GDM1 (cell line): Measurements from ENCODE around the gene SERTAD2.

ENCODE experiments used
- DNase-seq: peaks from one replicate; lab custom pipeline; 2025; lab: John Stamatoyannopoulos, UW

Gene SERTAD2, protein sequence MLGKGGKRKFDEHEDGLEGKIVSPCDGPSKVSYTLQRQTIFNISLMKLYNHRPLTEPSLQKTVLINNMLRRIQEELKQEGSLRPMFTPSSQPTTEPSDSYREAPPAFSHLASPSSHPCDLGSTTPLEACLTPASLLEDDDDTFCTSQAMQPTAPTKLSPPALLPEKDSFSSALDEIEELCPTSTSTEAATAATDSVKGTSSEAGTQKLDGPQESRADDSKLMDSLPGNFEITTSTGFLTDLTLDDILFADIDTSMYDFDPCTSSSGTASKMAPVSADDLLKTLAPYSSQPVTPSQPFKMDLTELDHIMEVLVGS

DNA sequence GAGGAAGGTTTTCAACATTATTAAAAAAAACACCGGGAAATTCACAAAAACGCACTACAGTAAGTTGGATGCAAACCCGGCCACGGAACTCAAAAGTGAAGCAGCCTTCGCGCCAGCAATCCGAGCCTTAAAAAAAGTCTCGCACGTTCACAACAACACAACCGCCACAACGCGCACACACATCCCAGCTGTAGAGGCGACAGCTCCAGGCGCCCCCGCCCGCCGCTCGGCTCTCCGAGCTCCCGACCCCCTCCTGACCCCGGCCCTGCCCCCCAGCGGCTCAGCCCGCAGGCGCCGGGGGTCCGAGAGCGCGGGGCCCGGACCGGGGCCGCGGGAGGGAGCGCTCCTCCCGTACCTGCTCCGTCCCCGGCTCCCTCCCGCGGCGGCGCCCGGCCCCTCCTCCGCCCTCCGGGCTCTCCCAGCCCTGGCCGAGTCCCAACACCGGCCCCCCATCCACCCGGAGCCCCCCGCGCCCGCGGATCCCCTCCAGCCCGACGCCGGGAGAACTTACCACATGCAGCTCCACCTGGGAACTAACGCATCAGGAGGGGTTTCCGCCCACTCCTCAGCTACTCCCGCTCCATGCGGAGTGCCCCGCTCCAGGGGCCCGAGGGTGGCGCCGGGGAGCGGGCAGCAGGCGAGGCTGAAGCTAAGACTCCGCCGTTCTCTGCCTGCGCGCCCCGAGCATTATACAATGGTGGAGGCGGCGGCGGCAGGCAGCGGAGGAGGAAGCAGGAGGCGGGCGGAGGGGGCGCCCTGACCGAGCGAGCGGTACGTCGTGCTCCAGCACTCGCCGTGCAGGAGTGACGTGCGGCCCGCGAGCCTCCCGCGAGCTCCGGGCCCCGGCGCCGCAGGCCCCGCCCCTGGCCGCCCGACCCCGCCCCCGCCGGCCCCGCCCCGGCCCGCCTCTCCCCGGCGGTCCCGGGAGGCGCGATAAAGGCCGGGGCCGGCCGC lies at the start of gene SERTAD2:
Gene SERTAD2, minus strand, starts transcription at position 805 of the 954 bp plus-strand sequence. CDS start 17,042 bp downstream, outside the sequence.
- DNase-seq, result peak; percentile 91

DNA sequence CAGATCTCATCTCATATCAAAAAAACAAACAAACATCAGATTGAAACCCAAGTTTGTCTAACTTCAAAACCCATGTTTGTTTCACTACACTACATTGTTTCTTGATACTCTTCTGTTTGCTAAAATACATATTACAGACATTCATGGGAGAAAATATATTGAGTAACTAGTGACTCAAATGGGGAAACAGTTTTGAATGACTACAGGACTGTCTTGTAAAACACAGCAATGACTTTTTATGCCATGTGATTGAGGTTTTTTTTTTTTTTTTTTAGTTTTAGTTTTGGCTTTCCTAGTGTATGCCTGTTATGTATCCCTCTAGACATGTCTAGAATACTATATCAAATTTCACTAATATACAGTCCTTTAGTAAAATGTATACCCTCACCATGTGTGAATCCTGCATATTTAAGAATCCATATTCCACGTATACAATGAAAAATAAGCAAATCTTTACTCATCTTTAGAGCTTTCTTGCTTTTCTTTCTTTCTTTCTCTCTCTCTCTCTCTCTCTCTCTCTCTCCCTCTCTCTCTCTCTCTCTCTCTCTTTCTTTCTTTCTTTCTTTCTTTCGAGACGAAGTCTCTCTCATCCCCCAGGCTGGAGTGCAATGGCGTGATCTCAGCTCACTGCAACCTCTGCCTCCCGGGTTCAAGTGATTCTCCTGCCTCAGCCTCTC lies 46.6 kb upstream of the SERTAD2 start:
- no peak for DNase-seq

DNA sequence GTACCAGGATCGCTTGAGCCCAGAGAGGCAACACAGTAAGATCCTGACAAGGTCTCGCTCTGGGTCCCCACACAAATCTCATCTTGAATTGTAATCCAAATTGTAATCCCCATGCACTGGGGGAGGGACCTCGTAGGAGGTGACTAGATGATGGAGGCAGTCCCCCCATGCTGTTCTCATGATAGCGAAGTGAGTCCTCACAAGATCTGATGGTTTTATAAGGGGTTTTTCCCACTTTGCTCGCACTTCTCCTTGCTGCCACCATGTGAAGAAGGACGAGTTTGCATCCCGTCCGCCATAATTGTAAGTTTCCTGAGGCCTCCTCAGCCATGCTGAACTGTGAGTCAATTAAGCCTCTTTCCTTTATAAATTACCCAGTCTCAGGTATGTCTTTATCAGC lies 46.0 kb upstream of the SERTAD2 start:
- no peak for DNase-seq

DNA sequence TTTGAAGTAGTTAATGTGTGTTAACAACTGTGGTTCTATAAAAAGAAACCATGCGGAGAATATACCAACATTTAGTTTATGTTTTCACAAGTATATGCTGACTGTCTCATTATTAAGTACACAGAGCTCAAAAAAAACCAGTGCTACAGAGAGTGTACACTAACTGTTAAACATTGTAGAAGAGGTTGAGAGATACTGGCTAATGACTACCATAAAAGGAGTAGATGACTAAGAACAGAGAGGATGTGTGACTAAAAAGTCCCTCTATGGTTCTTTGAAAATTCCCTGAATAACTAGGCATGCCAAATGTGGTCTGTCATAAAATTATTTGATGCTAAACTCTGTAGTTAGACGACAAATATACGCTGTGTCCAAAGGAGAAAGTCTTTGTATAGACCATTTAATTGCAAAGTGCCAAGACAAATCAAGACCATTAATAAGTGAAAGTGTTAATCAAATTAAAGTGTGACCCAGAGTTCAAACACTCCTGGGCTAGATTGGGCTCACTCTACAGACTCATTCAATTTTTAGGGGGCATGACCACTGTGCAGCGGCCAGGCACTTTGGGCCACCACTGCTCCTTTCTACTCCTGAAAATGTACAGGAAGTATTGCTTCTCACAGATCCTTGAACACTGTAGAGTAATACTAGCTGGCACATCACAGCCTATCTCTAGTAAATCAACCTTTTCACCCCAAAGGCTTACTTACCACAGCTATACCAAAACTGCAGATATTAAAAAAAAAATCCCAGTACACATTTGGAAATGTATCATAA lies 45.1 kb upstream of the SERTAD2 start:
- DNase-seq, result no peak

DNA sequence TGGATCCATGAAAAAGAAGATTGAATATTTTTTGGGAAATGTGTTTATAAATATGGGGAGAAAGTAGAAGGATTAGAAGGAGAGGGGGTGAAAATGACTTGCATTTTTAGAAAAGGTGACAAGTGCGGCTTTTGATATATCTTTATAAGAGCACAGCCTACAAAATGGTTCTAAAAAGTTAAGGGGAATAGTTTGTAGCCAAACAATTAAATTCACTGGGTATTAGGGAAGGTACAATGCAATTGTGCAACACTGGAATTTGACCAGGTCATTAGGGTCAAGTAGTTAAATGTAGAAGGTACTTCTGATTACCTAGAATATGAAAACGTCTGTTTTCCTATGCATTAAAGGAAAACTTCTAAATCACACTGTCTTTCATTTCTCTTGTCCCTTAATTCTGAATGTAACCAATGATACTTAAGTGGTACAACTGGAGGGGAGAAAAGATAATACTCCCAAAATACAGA lies 44.5 kb upstream of the SERTAD2 start:
- no peak for DNase-seq

DNA sequence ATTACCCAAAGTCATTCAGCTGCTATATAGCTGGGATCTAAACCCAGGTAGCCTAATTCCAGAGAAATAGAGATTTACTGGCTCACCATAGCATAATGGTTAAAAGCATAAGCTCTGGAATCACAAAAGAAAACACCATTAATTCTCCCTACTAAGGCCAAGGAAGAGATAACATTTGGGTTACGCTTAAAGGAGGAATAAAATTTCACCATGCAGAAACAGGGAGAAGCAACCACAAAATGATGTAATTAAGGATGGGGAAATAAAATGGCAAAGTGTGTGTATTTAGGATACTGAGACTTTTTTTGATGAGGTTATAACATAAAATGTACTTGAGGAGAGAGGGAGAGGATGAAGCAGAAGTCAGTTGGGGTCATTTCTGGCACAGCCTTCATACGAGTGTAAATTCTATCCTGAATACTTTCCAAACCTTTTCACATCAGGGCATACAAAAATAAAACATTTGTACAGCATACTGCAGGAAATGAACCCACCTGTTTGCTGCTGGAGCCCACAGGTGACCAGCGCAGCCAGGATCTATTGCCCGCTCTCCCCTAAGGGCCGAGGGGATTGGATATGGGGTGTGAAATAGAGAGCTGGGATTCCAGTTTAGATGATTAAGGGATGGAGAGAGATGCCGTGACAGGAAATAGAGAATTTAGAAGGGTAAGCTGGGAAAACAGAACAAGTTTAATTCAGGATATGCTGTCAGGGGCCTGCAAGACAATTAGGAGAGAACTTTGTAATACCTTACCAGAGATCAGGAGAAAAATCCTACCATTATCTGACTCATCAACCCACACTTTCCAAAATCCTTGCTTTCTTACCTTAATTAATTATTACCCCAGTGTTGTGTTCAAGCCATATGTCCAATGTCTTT lies 43.8 kb upstream of the SERTAD2 start:
- DNase-seq, result no peak

DNA sequence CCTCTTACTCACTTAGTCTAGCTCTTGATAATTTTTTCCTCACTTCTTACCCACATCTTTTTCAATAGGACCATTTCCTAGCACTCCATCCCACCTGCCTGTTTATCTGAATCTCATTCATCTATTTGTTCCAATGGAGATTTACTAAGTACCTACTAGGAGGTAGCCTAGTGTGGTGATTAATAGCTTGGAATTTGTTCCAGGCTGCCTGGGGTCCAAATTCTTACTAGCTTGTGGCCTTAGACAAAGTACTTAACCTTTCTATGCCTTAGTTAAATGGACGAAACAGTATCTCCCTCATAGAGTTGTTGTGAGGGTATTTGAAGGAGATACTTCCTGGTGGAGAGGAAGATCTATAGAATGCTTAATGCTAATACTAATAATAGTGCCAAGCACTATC lies 42.9 kb upstream of the SERTAD2 start:
- no peak for DNase-seq

DNA sequence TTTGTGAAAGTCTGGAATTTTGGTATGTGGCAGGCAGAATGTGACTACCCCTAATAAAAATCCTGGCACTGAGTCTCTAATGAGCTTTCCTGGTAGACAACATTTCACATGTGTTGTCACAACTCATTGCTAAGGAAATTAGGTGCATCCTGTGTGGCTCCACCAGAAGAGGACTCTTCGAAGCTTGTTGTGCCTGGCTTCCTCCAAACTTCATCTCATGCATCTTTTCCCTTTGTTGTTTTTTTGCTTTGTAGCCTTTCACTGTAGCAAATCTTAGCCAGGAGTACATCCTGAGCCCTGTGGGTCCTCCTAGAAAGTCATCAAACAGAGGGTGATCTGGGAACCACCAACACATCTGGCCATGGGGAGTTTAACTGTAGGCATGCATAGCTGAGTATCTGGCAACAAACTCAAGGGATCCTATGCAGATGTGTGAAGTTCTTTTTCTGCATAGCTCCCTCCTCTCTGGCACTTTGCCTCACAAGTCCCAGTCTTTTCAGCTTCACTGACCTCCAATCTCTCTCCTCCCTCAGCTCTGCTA lies 42.1 kb upstream of the SERTAD2 start:
- DNase-seq, result no peak

DNA sequence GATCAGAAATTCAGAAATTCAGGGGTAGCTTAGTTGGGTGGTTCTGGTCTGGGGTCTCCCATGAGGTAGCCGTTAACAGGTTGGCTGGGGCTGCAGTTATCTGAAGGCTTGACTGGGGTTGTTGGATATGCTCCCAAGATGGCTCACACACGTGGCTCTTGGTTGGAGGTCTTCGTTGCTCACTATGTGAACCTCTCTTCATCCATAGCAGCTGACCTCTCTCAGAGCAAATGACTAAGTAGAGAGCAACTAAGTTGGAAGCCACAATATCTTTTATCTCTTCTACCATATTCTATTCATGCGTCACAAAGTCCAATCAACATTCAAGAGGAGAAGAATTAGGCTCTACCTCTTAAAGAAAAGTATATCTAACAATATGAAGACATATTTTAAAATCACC lies 38.7 kb upstream of the SERTAD2 start:
- no peak for DNase-seq

DNA sequence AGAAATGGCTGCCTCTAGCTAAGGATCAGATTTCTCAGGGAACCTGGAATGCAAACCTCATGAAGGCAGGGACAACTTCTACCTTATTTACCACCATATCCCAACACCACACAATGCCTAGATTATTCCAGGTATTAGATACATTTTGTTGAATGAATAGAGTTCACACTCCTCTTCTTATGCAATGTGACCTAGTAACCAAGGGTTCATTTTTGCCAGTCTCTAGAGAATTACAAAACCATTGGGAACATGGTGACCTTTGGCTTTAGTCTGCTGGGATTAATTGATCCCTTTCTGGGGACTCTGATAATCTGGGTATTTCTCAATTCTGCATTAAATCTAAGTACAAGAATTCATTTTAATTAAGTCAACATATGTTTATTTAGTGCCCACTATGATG lies 35.2 kb upstream of the SERTAD2 start:
- no peak for DNase-seq

DNA sequence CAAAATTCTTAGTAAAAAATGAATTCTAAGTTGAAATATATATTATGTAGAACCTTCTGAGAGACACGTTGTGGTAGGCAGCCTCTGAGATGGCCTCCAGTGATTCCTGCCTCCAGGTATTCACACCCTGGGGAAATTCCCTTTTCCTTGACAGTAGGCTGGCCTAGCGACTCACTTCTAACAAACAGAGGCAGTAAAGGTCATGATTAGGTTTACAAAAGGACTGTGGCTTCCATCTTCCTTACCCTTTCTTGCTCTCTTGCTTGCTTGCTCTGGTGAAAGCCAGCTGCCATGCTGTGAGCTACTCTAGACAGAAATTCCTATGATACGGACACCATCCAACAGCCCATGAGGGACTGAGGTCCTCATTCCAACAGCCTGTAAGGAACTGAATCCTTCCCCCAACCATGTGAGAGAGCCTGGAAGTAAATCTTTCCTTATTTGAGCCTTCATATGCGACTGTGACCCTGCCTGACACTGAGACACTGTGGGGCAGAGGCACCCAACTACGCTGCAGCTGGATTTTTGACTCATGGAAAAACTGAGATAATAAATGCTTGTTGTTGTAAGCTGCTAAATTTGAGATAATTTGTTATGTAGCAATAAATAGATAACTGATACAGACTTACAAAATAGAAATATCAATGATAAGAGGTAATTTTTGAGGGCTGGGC lies 32.7 kb upstream of the SERTAD2 start:
- no peak for DNase-seq

DNA sequence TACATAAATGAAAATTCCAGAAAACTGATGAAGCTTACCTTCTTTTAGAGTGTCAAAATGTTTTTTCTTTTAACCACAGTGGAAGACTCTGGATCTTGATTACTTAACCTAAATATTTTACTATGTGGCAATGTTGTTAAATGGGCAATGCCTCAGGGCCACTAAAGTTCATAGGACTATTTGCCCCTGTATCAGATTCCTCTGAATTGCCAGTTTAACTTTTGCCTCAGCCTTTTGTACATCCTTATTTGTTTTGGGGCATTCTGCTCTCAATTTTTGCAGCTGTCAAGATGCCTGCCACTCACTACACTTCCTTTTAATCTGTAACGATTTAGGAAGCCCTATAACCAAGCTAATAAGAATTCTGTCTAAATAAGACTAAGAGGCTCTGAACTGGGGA lies 31.7 kb upstream of the SERTAD2 start:
- DNase-seq, result no peak

DNA sequence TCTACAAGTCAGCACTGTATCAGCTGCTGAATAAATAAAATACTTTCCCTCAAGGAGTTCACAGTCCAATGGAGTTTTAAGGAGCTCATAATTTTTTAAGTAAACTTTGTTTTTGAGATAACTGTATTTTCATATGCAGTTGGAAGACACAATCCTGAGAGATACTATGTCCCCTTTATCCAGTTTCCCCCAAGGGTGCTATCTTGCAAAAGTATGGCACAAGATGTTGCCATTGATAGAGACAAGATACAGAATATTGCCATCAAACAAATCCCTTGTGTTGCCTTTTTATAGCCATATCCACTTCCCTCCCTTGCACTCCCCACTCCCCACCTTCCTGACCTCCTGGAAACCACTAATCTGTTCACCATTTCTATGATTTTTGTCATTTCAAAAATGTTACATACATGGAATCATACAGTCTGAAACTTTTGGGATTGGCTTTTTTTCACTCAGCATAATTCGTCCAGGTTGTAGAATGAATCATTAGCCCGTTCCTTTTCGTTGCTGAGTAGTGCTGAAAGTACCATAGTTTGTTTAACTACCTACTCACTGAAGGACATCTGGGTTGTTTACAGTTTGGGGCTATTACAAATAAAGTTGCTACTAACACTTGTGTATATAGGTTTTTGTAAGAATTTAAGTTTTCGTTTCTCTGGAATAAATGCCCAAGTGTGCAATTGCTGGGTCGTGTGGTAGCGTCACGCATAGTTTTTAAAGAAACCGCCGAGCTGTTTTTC lies 30.2 kb upstream of the SERTAD2 start:
- no peak for DNase-seq

DNA sequence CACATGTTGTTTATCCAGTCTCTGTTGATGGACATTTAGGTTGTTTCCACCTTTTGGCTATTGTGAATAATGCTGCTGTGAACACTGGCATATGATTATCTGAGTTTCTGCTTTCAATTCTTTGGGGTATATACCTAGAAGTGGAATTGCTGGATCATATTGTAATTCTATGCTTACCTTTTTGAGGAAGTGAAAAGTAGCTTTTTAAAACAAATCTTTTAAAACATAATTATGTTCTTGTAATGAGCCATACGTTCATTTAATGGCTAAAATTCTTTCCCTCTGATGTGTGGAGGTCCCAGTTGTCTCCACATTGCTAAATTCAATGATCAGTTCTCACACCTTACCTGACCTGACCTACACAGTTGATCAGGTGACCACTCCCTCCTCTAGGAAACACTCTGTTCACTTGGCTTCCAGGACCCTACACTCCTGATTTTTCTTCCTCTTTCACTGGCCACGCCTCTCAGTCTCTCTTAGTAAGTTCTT lies 27.8 kb upstream of the SERTAD2 start:
- DNase-seq, result no peak

DNA sequence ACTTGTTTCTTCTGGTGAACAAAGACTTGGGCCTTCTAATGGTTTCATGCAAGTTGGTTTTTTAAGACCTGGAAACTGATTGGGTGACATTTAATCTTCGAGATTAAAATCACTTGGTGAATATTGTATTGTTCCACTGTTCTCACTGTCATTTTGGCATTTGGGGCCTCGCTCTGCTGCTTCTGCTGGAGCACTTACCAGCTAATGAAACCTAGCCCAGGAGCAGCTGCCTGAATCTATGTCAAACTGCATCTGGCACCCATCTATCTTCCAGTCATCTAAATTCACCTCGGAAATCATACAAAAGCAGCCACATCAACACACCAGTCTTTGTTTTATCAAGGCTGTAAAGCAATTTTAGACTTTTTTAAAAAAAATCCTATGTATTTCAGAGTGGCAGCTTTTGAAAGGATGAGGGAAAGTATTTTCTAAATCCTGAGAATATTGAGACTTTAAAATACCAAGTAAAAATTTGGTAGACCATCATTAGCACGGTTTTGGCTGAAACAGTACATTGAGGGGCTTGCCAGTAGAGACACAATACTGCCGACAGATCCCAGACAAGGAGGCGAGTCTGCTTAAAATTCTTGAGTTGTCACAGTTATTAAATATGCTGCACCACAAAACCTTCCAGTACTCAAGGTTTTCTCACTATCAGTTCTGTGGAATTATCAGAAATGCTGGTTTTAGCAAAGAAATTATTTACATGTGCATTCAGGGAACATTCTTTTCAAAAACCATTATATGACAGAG lies 26.1 kb upstream of the SERTAD2 start:
- no peak for DNase-seq

DNA sequence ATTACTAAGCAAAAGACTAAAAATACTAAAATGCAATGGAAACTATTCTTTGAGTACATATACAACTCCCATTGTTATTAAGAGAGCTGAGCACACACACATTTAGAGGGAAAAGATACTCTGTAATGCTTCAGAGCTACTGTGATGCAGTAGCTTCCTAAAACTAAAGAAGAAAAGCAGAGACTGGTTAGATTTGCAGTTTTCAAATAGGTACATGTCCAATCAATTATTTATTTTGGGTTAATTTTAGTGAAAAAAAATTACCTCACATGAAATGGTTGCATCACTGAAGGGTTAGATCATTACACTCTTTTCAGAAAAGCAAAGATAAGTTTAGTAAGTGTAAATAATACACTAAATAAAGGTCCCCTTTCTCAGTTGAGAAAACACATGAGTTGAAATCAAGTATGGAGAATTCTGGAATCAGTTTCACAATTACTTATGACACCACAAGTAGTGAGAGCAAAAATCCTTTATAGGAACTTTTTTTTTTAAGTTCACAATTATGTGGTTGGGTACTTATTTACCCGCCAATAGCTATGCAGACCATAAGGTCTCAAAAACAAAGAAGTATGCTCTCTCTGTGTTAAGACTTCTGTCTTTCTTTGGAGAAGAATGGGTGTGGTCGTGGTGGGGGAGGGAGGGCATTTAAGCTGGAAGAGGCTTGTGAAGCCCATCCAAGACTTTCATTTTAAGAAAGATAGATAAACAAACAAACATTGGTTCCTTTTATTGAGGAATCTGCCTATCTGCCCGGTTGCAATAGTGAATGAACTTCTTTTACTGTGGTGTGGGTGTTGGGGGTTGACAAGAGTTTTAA lies 25.3 kb upstream of the SERTAD2 start:
- no peak for DNase-seq

DNA sequence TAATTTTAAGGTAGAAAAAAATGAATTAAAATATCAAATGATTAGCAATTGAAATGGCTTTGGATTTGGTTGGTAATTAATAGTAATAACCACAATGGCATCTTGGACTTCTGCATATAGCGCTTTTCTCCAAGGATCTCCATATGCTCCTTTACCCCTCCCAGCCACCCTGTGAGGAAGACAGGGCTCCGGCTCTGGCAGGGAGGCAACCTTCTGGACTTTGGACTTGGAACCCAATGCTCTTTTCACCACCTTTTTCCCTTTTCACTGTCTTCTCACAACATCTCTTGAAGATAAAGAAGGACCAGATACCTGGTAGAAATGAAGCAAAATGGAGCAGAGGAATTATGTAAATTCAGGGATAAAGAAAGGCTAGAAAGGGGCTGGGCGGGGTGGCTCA lies 23.8 kb upstream of the SERTAD2 start:
- no peak for DNase-seq
